ENCODE measurements around the gene GREB1.
A peak's percentile ranks its signal among the peaks of the same experiment; 100 is the strongest.

GREB1 gene

DNA sequence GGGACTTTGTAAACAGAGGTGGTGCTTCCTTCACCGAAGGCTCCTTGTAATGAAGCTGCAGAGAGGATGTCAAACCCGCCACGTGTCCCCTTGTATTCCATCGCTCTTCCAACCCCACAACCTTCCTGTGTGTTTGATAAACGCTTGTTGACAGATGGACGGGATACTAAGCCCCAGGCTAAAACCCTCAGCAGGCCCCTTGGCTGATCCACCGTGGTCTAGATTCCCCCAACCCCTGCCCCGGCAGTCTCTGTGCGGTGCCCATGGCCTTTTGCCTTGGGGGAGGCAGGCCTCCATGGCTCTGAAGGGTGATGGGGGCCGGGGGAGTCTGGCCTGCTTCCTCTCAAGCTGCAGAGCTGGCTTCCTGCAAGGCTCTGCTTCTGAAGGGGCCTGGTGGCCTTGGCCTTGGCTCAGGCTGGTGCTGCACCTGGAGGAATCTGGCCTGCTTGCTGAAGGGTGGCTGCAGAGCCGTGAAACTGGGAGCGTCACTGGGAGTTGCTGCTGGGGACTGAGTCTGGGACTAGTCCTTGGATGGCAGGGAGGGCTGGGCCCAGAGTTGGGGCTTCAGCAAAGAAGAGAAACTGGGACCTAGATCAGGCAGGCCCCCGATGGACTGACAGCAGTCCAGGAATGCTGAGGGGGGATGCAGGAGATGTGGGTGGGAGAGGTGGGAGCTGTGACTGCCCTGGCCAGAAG is 145.8 kb downstream of the GREB1 start:
- DNase-seq, result peak in 6 of 56 donors; percentile 21 to 47 (median 36)

GRCh38 chr2:11680182-11680900 is 146.5 kb downstream of the GREB1 start:
- DNase-seq, result peak in 3 of 56 donors; percentile 45 to 52 (median 50)

DNA sequence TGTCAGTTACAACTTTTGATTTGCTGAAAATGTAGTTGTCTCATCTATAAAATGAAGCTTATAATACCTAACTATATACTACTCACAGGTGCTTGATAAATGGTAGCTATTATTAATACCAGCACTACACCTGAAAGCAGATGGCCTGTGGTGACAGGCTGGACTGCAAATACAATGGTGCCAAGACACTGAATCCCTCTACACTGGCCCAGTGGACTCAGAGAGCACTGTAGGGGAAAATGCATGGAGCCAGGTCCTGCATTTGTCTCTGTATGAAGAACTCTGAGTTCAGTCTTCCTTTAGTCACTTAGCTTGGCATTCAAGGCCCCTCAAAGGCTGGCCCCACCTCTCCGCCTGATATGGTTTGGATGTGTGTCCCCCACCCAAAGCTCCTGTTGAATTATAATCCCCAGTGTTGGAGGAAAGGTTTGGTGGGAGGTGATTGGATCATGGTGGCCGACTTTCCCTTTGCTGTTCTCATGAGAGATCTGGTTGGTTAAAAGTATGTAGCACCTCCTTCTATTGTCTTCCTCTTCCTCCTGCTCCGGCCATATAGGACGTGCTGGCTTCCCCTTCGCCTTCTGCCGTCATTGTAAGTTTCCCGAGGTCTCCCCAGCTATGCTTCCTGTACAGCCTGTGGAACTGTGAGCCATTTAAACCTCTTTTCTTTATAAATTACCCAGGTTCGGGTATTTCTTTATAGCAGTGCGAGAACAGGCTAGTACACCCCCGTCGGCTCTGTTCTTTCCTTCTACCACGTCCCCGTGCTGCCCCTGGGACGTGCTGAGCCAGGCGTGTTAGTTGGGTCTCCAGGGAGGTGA is 147.3 kb downstream of the GREB1 start:
- no peak for DNase-seq

DNA sequence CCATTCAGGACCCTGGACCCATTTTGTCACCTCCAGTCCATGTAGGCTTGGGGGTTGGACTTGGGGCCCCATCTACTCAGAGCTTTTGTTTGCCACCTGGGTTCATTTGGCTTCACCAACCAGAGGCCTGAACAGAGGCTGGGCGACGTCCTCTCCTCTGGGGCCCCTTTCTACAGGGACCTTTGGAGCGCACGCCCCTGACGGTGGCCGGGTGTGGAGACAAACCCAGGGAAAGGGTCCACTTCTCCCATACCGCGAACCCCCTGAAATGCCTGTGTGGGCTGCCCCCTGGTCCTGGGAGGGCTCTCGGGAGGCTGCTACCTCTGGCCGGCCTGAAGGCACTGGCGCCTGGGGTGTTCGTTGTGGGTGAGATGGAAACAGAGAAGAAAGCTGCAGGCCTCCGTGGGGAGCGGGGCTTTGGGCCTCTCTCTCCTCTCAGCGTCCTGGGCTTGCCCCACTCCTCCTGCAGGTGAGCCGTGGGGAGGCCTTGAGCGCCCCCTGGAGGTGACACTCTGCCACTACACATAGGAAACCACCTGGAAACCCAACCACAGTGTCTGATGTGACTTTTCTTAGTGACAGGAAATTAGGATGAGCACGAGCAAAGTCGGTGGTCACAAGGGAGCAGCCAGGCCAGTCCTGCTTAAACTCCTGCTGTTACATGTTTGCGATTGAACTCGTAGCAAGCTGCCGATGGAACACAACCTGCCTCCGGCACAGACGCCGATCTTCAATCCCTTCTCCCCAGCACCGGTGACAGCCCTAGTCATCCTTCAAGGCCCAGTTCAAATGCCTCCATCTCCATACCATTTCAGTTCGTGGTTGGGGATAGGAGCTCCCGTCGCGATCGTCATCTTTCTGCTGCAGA is 148.1 kb downstream of the GREB1 start:
- peak in 22 of 56 donors; percentile 14 to 65 (median 31) for DNase-seq

GRCh38 chr2:11682590-11682915 is 148.7 kb downstream of the GREB1 start:
- DNase-seq, result no peak

DNA sequence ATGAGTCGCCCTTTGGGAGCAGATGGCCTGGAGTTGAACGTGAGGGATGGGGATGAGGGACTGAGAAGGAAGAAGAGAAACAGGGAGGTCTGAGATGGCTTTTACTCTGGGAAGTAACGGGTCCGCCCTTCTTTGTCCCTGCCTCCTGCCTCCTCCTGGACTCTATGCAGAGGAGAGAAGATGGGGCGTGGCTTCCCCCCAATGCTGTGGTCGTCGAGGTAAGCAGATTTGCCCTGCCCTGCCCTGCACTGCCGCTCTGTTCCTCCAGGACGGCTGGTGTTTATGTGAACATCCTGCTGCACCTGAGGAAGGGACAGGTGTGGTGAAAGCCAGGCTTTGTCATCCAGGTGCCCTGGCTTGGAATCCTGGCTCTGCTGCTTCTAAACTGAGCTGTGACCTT is 149.6 kb downstream of the GREB1 start:
- DNase-seq, result no peak

- DNase-seq, result no peak
Measured at GRCh38 chr2:11683966-11684365, 150.1 kb downstream of the GREB1 start.

DNA sequence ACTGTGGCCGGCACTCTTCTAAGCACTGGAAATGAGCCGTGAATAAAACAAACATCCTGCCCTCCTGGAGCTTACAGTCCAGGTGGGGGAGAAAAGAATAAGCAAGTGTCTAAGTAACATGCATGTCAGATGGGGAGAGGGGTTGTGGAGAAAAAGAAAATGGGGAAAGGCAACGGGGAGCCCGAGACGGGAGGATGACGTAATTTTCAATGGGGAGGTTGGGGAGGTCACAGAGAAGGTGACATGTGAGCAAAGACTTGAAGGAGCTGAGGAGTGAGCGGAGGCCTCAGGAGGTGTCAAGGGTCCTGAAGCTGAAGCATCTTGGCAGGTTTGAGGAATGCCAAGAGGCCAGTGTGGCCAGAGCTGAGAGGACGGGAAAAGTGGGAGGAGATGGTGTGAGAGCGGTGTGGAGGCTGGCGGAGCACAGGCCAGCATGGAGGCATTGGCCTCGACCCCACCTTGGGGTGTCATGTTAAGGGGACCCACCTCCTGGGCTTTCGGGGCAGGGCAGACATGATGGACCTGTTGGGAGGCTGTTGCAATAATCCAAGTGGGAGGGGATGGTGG is 151.1 kb downstream of the GREB1 start:
- no peak for DNase-seq

DNA sequence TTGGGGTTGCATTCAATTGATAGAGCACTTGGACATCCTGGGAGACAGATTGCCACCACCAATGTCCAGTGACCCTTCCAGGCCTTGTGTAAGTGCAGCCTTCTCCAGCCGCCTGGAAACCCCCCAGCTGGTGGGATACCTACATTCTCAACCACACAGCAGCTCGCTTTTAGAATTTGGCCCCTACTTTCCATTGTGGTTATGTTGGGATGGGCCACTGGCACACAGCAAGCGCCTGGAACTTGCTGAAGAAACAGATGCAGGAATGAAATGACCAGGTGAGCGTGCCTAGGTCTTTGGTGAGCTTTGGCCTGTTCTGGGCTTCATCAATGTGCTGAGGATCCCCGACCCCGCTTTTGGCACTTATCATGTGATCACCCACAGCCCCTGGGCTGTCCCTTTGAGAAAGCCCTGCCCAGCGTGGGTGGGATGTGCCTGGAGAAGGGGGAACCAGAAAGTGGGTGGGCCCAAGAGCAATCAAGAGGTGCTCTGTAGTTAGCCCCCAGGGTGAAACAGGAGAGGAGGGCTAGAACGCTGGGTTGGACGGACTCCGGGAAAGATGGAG is 152.1 kb downstream of the GREB1 start:
- DNase-seq, result no peak

GRCh38 chr2:11687736-11688135 is 153.9 kb downstream of the GREB1 start:
- DNase-seq, result no peak

GRCh38 chr2:11688222-11689069 is 154.6 kb downstream of the GREB1 start:
- peak in 41 of 56 donors; percentile 15 to 82 (median 40) for DNase-seq

DNA sequence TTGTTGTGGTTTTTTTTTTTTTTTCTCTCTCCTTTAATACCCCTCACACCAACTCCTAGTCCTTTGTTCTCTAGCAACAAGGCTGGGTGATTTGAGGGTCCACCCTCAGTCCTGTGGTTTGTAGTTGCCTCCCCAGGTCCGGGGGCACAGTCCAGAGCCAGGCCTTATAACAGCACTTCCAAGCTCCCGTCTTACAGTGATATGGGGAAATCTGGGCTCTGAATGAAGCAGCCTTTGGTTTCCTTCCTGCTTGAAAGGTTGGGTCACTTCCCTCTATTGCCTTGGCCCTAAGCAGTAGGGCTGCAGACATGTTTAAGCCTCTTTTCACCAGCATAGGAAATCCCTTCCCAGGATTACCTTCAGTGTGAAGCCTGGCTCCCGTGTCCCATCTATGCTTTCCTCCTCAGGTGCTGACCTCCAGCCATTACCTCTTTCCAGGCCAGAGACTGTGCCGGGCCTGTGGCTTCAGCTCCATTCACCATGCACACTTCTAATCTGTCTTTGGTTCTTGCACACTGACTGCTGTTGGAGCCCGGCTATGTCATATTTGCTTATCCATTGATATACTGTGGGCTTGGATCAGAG is 157.3 kb downstream of the GREB1 start:
- no peak for DNase-seq
